ENCODE measurements around the gene EPHX1. TPM values are rescaled to one million over a fixed set of nuclear protein-coding genes. Genes with fewer than 3 reads are reported as not detected.
"Not testable (repeated sequence)": the region's sequence is repeated elsewhere in the genome, so short reads cannot be mapped to it uniquely, and the experiment has no call there.

EPHX1 gene
- total and polyA plus RNA-seq, 12 donors = 251 to 3,548 (median 1,658) TPM

- H3K36me3 ChIP-seq (replicated peaks in 1 of 2) = peaks cover 0 to 18% of the 10 kb centered on the region in 2 donors
Measured at GRCh38 chr1:225780630-225781029, 29.3 kb upstream of the EPHX1 start.

GRCh38 chr1:225789142-225789541 lies 20.8 kb upstream of the EPHX1 start:
- intact Hi-C loops (cut with DNase I); H3K4me1 ChIP-seq (replicated peaks in 1 of 2); H3K27me3 ChIP-seq; H3K4me3 ChIP-seq; H3K9me3 ChIP-seq (replicated peaks in 1 of 3); H3K27ac ChIP-seq; DNase-seq: not testable (repeated sequence)
- peaks cover 0 to 60% of the 10 kb centered on the region in 2 donors for H3K36me3 ChIP-seq (replicated peaks in 1 of 2)
- WGBS, 4 donors = 85 to 92% (median 89%) methylated on average over 1 to 3 of the region's 3 CpGs

More at GRCh38 chr1:225780630-225781029, 29.3 kb upstream of the EPHX1 start:
- TF ChIP-seq POLR2A (IDR thresholded peaks at IDR 0.05) = no peak
- TF ChIP-seq, protein P1, sequence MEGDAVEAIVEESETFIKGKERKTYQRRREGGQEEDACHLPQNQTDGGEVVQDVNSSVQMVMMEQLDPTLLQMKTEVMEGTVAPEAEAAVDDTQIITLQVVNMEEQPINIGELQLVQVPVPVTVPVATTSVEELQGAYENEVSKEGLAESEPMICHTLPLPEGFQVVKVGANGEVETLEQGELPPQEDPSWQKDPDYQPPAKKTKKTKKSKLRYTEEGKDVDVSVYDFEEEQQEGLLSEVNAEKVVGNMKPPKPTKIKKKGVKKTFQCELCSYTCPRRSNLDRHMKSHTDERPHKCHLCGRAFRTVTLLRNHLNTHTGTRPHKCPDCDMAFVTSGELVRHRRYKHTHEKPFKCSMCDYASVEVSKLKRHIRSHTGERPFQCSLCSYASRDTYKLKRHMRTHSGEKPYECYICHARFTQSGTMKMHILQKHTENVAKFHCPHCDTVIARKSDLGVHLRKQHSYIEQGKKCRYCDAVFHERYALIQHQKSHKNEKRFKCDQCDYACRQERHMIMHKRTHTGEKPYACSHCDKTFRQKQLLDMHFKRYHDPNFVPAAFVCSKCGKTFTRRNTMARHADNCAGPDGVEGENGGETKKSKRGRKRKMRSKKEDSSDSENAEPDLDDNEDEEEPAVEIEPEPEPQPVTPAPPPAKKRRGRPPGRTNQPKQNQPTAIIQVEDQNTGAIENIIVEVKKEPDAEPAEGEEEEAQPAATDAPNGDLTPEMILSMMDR (IDR thresholded peaks at IDR 0.05) = no peak
- WGBS, 4 donors = 82 to 90% (median 86%) methylated on average over 1 of the region's 1 CpG
- Histone ChIP-seq H3K4me3 (no peak overlapping the region), H3K27ac (peak overlapping the region in 1 of 5 donors; percentile 20), H3K9me3 (replicated peaks in 1 of 3) (no peaks in the 10 kb centered on the region), H3K4me1 (replicated peaks in 1 of 2) (peaks cover 13 to 66% of the 10 kb centered on the region in 2 donors), H3K27me3 (no peaks in the 10 kb centered on the region)
- DNase-seq = no peak
- intact Hi-C loops (cut with DNase I) = no loop called here

DNA sequence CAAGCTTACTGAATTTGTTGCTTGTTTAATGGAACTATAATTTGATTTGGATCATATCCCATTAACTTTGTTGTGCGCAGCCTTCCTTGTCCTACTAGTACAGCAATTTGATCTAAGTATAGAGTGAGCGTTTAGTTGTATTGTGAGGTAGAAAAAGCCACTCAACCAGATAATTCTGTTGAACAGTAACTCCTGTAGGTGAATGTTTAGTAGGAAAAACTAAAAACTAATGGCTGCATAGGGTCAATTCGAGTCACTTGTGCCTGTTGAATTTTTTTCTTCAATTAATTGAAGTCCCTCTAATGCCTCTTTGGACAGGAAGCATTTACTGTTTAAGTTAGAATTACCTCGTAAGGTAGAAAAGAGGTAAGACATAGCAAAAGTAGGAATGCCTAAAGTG lies 15.0 kb upstream of the EPHX1 start:
- WGBS, 4 donors = 98 to 99% (median 99%) methylated on average over 4 of the region's 4 CpGs
- Histone ChIP-seq H3K4me1 (replicated peaks in 1 of 2) (no peaks in the 10 kb centered on the region), H3K9me3 (replicated peaks in 1 of 3) (no peaks in the 10 kb centered on the region), H3K27me3 (no peaks in the 10 kb centered on the region), H3K4me3 (no peak overlapping the region), H3K36me3 (replicated peaks in 1 of 2) (peaks cover 0 to 10% of the 10 kb centered on the region in 2 donors), H3K27ac (no peak overlapping the region)
- DNase-seq = no peak
- intact Hi-C loops (cut with DNase I) = no loop called here
- TF ChIP-seq, protein P1 (IDR thresholded peaks at IDR 0.05) = no peak
- TF ChIP-seq POLR2A (IDR thresholded peaks at IDR 0.05) = no peak

DNA sequence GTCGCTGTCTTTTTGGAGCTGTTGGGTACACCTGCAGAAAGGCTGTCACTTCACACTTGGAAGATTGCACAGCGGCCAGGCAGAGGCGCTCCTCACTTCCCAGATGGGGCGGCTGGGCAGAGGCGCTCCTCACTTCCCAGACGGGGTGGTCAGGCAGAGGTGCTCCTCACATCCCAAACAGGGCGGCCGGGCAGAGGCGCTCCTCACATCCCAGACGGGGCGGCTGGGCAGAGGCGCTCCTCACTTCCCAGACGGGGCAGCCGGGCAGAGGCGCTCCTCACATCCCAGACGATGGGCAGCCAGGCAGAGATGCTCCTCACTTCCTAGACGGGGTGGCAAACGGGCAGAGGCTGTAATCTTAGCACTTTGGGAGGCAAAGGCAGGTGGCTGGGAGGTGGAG lies 13.8 kb upstream of the EPHX1 start:
- DNase-seq; H3K36me3 ChIP-seq (replicated peaks in 1 of 2); H3K4me1 ChIP-seq (replicated peaks in 1 of 2); H3K27ac ChIP-seq; H3K9me3 ChIP-seq (replicated peaks in 1 of 3); H3K27me3 ChIP-seq; H3K4me3 ChIP-seq; intact Hi-C loops (cut with DNase I): not testable (repeated sequence)
- WGBS, 4 donors = 95 to 99% (median 97%) methylated on average over 15 to 18 of the region's 18 CpGs

GRCh38 chr1:225801146-225801545 lies 8.8 kb upstream of the EPHX1 start:
- DNase-seq; H3K4me1 ChIP-seq (replicated peaks in 1 of 2); H3K27me3 ChIP-seq; H3K4me3 ChIP-seq; H3K27ac ChIP-seq; intact Hi-C loops (cut with DNase I); H3K36me3 ChIP-seq (replicated peaks in 1 of 2); H3K9me3 ChIP-seq (replicated peaks in 1 of 3): not testable (repeated sequence)
- 95 to 99% (median 96%) methylated on average over 5 to 7 of the region's 7 CpGs for WGBS, 4 donors

DNA sequence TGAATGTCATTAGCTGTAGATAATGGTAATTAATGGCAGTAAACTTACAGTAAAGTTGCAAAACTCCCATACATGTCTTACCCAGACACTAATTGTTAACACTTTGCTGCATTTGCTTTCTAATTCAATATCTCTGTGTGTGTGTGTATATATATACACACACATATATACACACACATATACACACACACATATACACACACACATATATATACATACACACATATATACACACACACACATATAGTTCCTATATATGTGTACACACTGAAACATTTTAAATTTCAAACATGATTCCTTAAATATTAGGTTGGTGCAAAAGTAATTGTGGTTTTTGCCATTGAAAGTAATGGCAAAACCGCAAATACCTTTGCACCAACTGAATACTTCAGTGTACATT lies 3.7 kb upstream of the EPHX1 start:
- peaks cover 6 to 13% of the 10 kb centered on the region in 2 donors for H3K4me1 ChIP-seq (replicated peaks in 1 of 2)
- no peak overlapping the region for H3K4me3 ChIP-seq
- no peaks in the 10 kb centered on the region for H3K9me3 ChIP-seq (replicated peaks in 1 of 3)
- DNase-seq = no peak
- WGBS, 4 donors = 93 to 100% (median 100%) methylated on average over 1 of the region's 1 CpG
- no peak for TF ChIP-seq POLR2A (IDR thresholded peaks at IDR 0.05)
- TF ChIP-seq, protein P1 (IDR thresholded peaks at IDR 0.05) = no peak
- H3K36me3 ChIP-seq (replicated peaks in 1 of 2) = no peaks in the 10 kb centered on the region
- H3K27ac ChIP-seq = peak overlapping the region in 2 of 5 donors; percentile 24 to 32
- H3K27me3 ChIP-seq = no peaks in the 10 kb centered on the region
- intact Hi-C loops (cut with DNase I) = loop anchor here in 1 of 2 donors (2.0 kb wide), 1 partner anchor 71 kb away; no protein-coding TSS in a partner anchor

DNA sequence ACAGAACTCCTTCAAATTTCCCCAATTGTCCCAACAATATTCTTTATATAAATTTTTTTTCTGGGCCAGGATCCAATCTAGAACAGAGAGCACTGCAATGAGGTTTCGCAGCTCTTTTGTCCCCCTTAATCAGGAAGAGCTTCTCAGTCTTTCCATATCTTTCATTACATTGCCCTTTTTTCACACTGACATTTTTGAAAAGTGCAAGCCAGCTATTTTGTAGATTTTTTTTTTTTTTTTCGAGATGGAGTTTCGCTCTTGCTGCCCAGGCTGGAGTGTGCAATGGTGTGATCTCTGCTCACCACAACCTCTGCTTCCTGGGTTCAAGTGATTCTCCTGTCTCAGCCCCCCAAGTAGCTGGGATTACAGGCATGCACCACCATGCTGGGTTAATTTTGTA lies 3.2 kb upstream of the EPHX1 start:
- not testable (repeated sequence) for H3K27ac ChIP-seq; H3K27me3 ChIP-seq; H3K36me3 ChIP-seq (replicated peaks in 1 of 2); H3K4me3 ChIP-seq; H3K9me3 ChIP-seq (replicated peaks in 1 of 3); DNase-seq
- peaks cover 8 to 15% of the 10 kb centered on the region in 2 donors for H3K4me1 ChIP-seq (replicated peaks in 1 of 2)
- intact Hi-C loops (cut with DNase I) = loop anchor here in 1 of 2 donors (2.0 kb wide), 1 partner anchor 70 kb away; no protein-coding TSS in a partner anchor
- 89 to 95% (median 92%) methylated on average over 3 of the region's 3 CpGs for WGBS, 4 donors

Data from adrenal gland (tissue), 12 donors.